Posterior vena cava (tissue), 2 donors: ENCODE results near the gene THAP8. TPM values are rescaled to one million over a fixed set of nuclear protein-coding genes. Genes with fewer than 3 reads are reported as not detected.
"Not testable (repeated sequence)": the region's sequence is repeated elsewhere in the genome, so short reads cannot be mapped to it uniquely, and the experiment has no call there.

Experiments
- DNase-seq: peaks from one replicate; pipeline ENCODE4 v3.0.0-alpha.2; 2020; ENCODE audit warnings: low spot score
- intact Hi-C, 2 donors: fragments of 100-400 bp; cut with DNase I; formaldehyde crosslinking; loops; one replicate each; pipeline versions ENCODE4 v1.14.1 to v1.14.2; 2022 to 2023
- total RNA-seq, 2 donors: library from RNA; stranded (reverse); fragmentation: NEBNext Ultra II Directional; extraction: Animal tissue kit (Norgen Biotek cat#: 25700); gene quantifications; one replicate each; pipeline ENCODE4 v1.2.1, GENCODE V29; 2021
- donor health status: DM: yes; HTN: yes; CAD: no.
- donor health status: DM: yes; HTN: yes; CAD: no.

Gene THAP8
- total RNA-seq, 2 donors from 2014 or later: 2.9 to 3.7 TPM

GRCh38 chr19:36041092-36041491 lies 13.0 kb downstream of the THAP8 start:
- intact Hi-C loops, DNase-seq: not testable (repeated sequence)

- no peak for DNase-seq
- intact Hi-C loops: no loop called here
Observed at GRCh38 chr19:36040495-36040894, 13.6 kb downstream of the THAP8 start.

GRCh38 chr19:36032251-36033104 lies 21.6 kb downstream of the THAP8 start, which contains the start of gene CLIP3:
Gene CLIP3, minus strand, starts transcription at chr19:36032873. Its CDS starts 516 bp downstream, at chr19:36032357.
- intact Hi-C loops: no loop called here
- peak; percentile 90 for DNase-seq

- intact Hi-C loops: no loop called here
- DNase-seq: no peak
Observed at GRCh38 chr19:36031308-36031707, 22.8 kb downstream of the THAP8 start.

DNA sequence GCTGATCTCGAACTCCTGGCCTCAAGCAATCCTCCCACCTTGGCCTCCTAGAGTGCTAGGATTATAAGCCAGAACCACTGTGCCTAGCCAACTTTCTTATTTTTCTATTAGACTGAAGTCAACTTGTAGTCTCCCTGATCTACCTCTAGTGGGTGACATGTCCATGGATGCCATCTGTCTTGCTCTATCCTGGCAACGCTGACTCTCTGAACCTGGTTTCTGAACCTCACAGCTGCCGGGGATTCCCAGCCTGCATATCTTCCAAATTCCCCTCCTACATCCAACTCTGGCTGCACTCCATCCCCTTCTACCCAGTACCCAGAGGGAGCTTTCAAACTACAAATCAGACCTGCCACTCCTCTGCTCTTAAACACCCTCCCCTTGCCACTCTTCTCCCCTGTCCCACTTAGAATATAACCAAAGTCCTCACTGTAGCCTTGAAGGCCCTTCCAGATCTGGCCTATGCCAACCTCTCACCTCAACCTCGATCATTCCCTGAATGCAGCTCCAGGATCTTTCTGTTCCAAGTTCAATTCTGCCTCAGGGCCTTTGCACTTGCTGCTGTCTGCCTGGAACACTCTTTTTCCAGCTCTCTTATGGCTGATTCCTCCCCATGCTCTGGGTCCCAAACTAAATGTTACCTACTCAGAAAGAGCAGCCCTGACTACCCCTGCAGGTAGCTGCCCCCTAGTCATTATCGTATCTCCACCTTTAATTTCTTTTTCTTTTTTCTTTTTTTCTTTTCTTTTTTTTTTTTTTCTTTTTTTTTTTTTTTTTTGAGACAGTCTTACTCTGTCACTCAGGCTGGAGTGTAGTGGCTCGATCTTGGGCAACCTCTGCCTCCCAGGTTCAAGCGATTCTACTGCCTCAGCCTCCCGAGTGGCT lies 23.6 kb downstream of the THAP8 start:
- no peak for DNase-seq
- intact Hi-C loops: no loop called here

GRCh38 chr19:36028313-36029041 lies 25.6 kb downstream of the THAP8 start:
- DNase-seq: no peak
- intact Hi-C loops: no loop called here

DNA sequence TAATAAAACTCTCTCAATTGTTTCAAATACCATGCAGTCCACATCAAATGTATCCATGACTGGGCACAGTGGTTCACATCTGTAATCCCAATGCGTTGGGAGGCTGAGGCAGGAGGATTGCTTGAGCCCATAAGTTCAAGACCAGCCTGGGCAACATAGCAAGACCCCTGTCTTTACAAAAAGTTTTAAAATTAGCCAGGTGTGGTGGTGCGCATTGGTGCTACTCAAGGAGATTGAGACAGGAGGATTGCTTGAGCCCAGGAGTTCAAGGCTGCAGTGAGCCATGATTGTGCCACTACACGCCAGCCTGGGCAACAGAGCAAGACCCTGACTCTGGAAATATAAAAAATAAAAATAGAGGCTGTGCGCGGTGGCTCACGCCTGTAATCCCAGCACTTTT lies 26.4 kb downstream of the THAP8 start:
- no peak for DNase-seq
- intact Hi-C loops: no loop called here

DNA sequence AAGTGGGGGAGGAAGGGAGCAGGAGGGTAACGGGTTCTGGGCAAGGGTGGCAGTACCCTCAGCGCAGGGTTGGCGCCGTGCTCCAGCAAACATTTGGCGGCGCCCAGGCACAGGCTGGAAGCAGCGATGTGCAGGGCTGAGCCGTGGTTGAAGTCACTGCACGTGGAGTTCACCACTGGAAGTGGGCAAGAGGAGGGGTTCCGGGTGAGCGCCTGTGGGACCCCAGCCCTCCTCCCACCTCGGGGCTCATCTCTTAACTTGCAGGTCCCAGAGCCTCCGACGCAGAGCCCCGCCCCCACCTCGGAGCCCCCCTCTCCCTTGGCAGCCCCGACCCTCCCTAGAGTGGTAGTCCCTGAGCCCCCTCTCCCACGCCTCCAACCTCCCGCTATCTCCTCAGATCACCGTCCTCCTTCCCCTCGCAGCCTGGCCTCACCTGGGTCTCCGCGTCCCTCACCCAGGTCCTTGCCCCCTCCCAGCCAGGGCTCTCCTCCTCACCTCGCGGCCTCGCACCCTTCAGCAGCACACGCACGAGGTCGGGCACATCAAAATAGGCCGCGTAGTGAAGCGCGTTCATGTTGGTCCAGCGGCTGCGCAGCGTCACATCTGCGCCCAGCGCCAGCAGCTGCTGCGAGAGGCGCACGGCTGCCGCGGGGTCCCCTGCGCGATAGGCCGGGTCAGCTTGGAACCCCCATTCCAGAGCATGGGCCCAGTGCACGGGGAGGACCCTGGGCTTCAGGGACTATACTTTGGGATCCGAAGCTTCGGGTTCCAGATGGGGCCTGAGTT lies 27.8 kb downstream of the THAP8 start:
- intact Hi-C loops: no loop called here
- no peak for DNase-seq

DNA sequence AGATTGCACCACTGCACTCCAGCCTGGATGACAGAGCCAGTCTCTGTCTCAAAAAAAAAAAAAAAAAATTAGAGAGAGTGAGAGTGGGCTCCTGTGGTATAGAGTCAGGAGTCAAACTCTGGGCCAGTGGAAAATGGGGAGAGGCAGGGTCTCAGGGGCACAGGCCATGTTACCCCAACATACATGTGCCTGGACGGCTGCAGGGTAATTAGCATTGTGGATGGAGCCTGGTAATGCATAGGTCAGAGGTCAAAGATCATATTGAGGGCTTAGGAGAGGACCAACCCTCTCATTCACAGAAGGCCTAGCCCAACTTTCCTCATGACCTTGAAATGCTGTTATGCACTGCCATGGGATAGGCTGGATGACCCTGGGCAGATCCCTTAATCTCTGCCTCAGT lies 28.5 kb downstream of the THAP8 start:
- intact Hi-C loops: no loop called here

DNA sequence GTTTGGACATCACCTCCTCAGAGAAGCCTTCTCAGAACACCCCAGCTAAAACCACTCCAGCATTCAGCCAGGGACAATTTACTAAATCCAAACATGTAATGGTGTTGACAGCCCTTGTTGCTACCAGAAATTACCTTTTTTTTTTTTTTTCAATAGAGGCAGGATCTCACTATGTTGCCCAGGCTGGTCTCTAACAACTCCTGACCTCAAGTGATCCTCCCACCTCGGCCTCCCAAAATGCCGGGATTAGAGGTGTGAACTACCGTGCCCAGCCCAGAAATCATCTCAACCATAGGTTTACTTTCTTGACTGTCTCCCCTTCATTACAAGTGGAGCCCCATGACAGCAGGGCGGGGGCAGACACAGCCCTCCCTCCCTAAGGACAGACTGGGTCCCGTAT lies 30.7 kb downstream of the THAP8 start:
- DNase-seq: no peak

More for the DNA sequence above, 28.5 kb downstream of the THAP8 start:
- DNase-seq: no peak

DNA sequence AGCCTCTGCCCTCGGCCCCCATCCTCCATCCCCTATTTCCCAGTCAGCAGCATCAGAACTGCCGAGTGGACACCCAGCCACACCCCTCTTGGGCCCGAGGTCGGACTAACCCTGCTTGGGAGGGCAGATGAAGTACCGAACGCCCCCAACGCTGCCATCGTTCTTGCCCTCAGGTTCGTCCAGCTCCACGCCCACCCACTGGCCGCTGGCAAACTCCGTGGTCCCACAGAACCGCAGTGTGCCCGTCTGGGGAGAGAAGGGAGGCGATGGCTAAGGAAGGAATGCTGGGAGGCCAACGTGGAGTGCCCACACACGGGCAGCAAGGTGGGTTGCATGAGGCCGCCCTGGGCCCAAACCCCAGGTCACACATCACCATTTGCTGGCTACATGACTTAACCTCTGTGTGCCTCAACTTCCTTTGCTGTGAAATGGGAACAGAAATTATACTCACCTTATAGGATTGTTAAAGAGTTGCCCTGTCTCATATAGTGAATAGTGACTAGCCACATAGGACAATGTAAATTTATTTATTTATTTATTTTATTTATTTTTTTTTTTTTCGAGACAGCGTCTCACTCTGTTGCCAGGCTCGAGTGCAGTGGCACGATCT lies 34.9 kb downstream of the THAP8 start:
- no peak for DNase-seq
- intact Hi-C loops: no loop called here

More for the DNA sequence above, 30.7 kb downstream of the THAP8 start:
- intact Hi-C loops: no loop called here

GRCh38 chr19:36014012-36014924 lies 39.8 kb downstream of the THAP8 start, which contains the start of gene ALKBH6:
Gene ALKBH6, minus strand, starts transcription at chr19:36014213. Its CDS starts 816 bp downstream, at chr19:36013397.
- intact Hi-C loops: no loop called here
- peak; percentile 100 for DNase-seq

- no peak for DNase-seq
- intact Hi-C loops: no loop called here
Observed at GRCh38 chr19:36013280-36014011, 40.6 kb downstream of the THAP8 start.

DNA sequence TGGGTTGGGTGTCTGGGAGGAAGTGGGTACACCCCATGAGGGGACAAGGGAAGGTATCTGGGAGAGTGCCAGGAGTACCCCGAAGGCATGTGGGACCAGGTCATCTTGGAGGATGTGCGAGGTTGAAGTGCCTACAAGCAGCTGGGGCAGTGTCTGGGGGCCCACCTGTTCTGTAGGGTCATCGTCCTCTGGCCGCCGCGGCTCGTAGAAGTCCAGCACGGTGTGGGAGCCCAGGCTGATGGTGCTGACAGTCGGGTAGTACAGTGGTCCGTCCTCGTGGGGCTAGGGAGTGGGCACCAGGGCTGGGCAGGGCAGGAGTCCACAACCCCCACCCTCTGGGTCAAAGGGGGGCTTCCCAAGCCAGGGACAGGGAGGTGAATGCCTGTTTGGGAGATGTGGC lies 43.7 kb downstream of the THAP8 start:
- DNase-seq: no peak
- intact Hi-C loops: no loop called here

GRCh38 chr19:36009633-36010379 lies 44.3 kb downstream of the THAP8 start:
- no peak for DNase-seq
- intact Hi-C loops: no loop called here

DNA sequence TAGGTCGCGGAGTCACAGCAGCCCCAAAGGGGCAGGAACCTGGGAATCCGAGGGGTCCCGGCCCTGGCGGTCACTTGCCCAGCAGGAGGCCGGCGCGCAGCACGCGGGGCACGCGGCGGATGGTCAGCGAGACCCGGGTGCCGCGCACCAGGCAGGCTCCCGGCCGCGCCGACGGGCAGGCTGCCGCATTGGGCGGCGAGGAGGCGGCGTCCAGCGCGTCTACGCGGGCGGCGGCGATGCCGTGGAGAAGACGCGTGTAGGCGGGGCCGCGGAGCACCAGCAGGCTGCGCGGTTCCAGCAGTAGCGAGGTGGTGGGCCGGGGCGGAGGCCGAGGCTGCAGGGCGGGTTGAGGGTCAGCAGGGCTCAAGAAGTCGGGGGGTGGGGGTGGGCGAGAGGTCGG lies 44.9 kb downstream of the THAP8 start:
- DNase-seq: peak; percentile 92
- intact Hi-C loops: no loop called here
